Stomach (tissue), 19 donors: ENCODE measurements around the gene ZIK1. TPM values are rescaled to one million over a fixed set of nuclear protein-coding genes. Genes with fewer than 3 reads are reported as not detected.

Source experiments
- DNase-seq, 2 donors: peaks; one replicate each; pipeline versions ENCODE4 v3.0.0 to v3.0.0-alpha.2; 2013 to 2019
- H3K27ac ChIP-seq, 5 donors: fragments of 200-600 bp in 4 of 5; sonication (generic) in 4 of 5; one replicate each; pipeline ENCODE4 v1.5.1; 2013 to 2019; ENCODE audit warnings: mild to moderate bottlenecking in 1 of 5, moderate library complexity in 1 of 5
- H3K27me3 ChIP-seq, 3 donors: fragments of 200-600 bp; sonication (generic); one replicate each; pipeline ENCODE4 v1.5.1; 2017 to 2019; ENCODE audit warnings: mixed run types in 1 of 3
- H3K36me3 ChIP-seq, 4 donors: fragments of 200-600 bp; sonication (generic); 1 replicate in 3 of 4; 2 replicates in 1 of 4; pipeline ENCODE4 v1.5.1; 2016 to 2019
- H3K4me1 ChIP-seq, 4 donors: fragments of 200-600 bp; sonication (generic); one replicate each; pipeline ENCODE4 v1.5.1; 2016 to 2019
- H3K4me3 ChIP-seq, 4 donors: fragments of 200-600 bp; sonication (generic) in 3 of 4; one replicate each; pipeline ENCODE4 v1.5.1; 2016 to 2019; ENCODE audit warnings: mild to moderate bottlenecking in 1 of 4
- H3K9me3 ChIP-seq, 4 donors: fragments of 200-600 bp; sonication (generic); one replicate each; pipeline ENCODE4 v1.5.1; 2016 to 2019
- CTCF ChIP-seq, 7 experiments: fragments of 450-650 bp in 4 of 7; fragments of 200-600 bp in 3 of 7; sonication (generic) in 3 of 7; IDR thresholded peaks; one replicate each; pipeline ENCODE4 v1.5.1; 2016 to 2019; ENCODE audit warnings: antibody characterized with exemption in 7 of 7, control low read depth in 2 of 7, mild to moderate bottlenecking in 1 of 7
- EP300 ChIP-seq: sonication (generic); formaldehyde crosslinking; IDR thresholded peaks from one replicate; pipeline ENCODE4 v1.6.1; 2017; ENCODE audit warnings: antibody characterized with exemption
- POLR2A ChIP-seq, 4 donors: fragments of 450-650 bp; IDR thresholded peaks; one replicate each; pipeline ENCODE4 v1.6.1; 2016; ENCODE audit warnings: antibody characterized with exemption in 4 of 4, control low read depth in 2 of 4, mild to moderate bottlenecking in 1 of 4, moderate library complexity in 1 of 4
- POLR2AphosphoS5 ChIP-seq, 3 donors: sonication (generic); formaldehyde crosslinking; IDR thresholded peaks; one replicate each; pipeline ENCODE4 v1.6.1; 2016; ENCODE audit warnings: antibody characterized with exemption in 3 of 3
- WGBS, 5 donors: extraction: QIAGEN DNeasy Blood & Tissue Kit in 3 of 5; methylation state at CpG; one replicate each; pipeline versions ENCODE4 v1.1.5 to v1.1.7; 2013 to 2018; 5-methylcytosine and 5-hydroxymethylcytosine counted together
- intact Hi-C: fragments of 100-400 bp; cut with DNase I; formaldehyde crosslinking; loops from one replicate; pipeline ENCODE4 v1.15.1; 2023; ENCODE audit warnings: low total_unique reads
- long read RNA-seq, 10 donors: transcript quantifications; one replicate each; lab custom pipeline, GENCODE V29; 2026
- polyA plus RNA-seq, 3 donors: library from polyadenylated mRNA; stranded (reverse); fragments of 200-250 nt; gene quantifications; one replicate each; pipeline ENCODE4 v1.2.3, GENCODE V29; 2013
- total RNA-seq, 5 donors: library from RNA; depleted of rRNA; stranded (reverse); fragments of >200 nt; gene quantifications; one replicate each; pipeline versions ENCODE4 v1.1.0 to v1.2.3, GENCODE V29; 2014 to 2016
- donor health status: healthy with polysubstance abuse.
- donor health status: Bipolar disorder and iron deficiency.
- donor health status: healthy.

The ZIK1 gene
- total RNA-seq, result 10 to 100 TPM in 1 of 5 donors, under 1 TPM in 2, not detected in 2; 0.29 to 14.7 (median 0.89) TPM
- 1 to 10 TPM in 1 of 3 donors, under 1 TPM in 2; 0.62 to 1.3 (median 0.92) TPM for polyA plus RNA-seq
- long read RNA-seq, donor 1, full-length matches to known transcripts, result 2 of 2 reads
- long read RNA-seq, donor 1, partial matches to known transcripts, result 0 of 2 reads
- long read RNA-seq, donor 1, other reads (novel, unspliced or antisense), result 0 of 2 reads
- long read RNA-seq, donor 2, result 0 reads
- long read RNA-seq, donor 3, full-length matches to known transcripts, result 1 of 1 reads
- long read RNA-seq, donor 3, partial matches to known transcripts, result 0 of 1 reads
- long read RNA-seq, donor 3, other reads (novel, unspliced or antisense), result 0 of 1 reads
- long read RNA-seq, donor 4, result 0 reads
- long read RNA-seq, donor 5, full-length matches to known transcripts, result 2 of 2 reads
- long read RNA-seq, donor 5, partial matches to known transcripts, result 0 of 2 reads
- long read RNA-seq, donor 5, other reads (novel, unspliced or antisense), result 0 of 2 reads
- long read RNA-seq, donor 6, full-length matches to known transcripts, result 3 of 3 reads
- long read RNA-seq, donor 6, partial matches to known transcripts, result 0 of 3 reads
- long read RNA-seq, donor 6, other reads (novel, unspliced or antisense), result 0 of 3 reads
- long read RNA-seq, donor 7, partial matches to known transcripts, result 0 of 1 reads
- long read RNA-seq, donor 7, other reads (novel, unspliced or antisense), result 0 of 1 reads
- long read RNA-seq, donor 8, full-length matches to known transcripts, result 2 of 2 reads
- long read RNA-seq, donor 8, partial matches to known transcripts, result 0 of 2 reads
- long read RNA-seq, donor 8, other reads (novel, unspliced or antisense), result 0 of 2 reads
- long read RNA-seq, donor 9, partial matches to known transcripts, result 0 of 1 reads
- long read RNA-seq, donor 9, other reads (novel, unspliced or antisense), result 0 of 1 reads
- long read RNA-seq, donor 10, result 0 reads

GRCh38 chr19:57583521-57584416 is at the start of gene ZIK1:
Gene ZIK1, plus strand, starts transcription at chr19:57584145. Its CDS starts 212 bp downstream, at chr19:57584357.
- H3K27ac ChIP-seq, result peak within 1 kb of the TSS in 3 of 5 donors; percentile 36 to 51 (median 45)
- DNase-seq, result peak; percentile 75 to 98
- H3K4me1 ChIP-seq, result peaks cover 6 to 26% (median 22%) of the 10 kb centered on the region in 4 donors
- peaks cover 5 to 29% (median 16%) of the 10 kb centered on the region in 4 donors for H3K36me3 ChIP-seq
- intact Hi-C loops, result no loop called here
- no peak for TF ChIP-seq CTCF (IDR thresholded peaks at IDR 0.05)
- no peak for TF ChIP-seq EP300
- TF ChIP-seq POLR2A (IDR thresholded peaks at IDR 0.05), result no peak
- peak in 1 of 3 donors; percentile 40 for TF ChIP-seq POLR2AphosphoS5 (IDR thresholded peaks at IDR 0.05)
- WGBS, 5 donors, result 3 to 6% (median 3%) methylated on average over 51 to 76 of the region's 76 CpGs
- H3K4me3 ChIP-seq, result peak within 1 kb of the TSS; percentile 50 to 76 (median 65)
- H3K27me3 ChIP-seq, result peaks cover 0 to 9% (median 6%) of the 10 kb centered on the region in 3 donors
- H3K9me3 ChIP-seq, result peaks cover 4 to 77% (median 51%) of the 10 kb centered on the region in 4 donors

GRCh38 chr19:57537953-57538547 is 45.9 kb upstream of the ZIK1 start:
- Histone ChIP-seq H3K4me1 (no peaks in the 10 kb centered on the region), H3K36me3 (peaks cover 58 to 100% (median 97%) of the 10 kb centered on the region in 4 donors), H3K27me3 (no peaks in the 10 kb centered on the region), H3K9me3 (peaks cover 70 to 100% (median 100%) of the 10 kb centered on the region in 4 donors), H3K27ac (no peak overlapping the region), H3K4me3 (no peak overlapping the region)
- intact Hi-C loops, result no loop called here
- DNase-seq, result no peak
- WGBS, 5 donors, result 96 to 99% (median 98%) methylated on average over 7 of the region's 7 CpGs
- no peak for TF ChIP-seq CTCF (IDR thresholded peaks at IDR 0.05)
- TF ChIP-seq EP300, result no peak
- no peak for TF ChIP-seq POLR2AphosphoS5 (IDR thresholded peaks at IDR 0.05)
- no peak for TF ChIP-seq POLR2A (IDR thresholded peaks at IDR 0.05)

- Histone ChIP-seq H3K27me3 (no peaks in the 10 kb centered on the region), H3K36me3 (peaks cover 71 to 100% (median 100%) of the 10 kb centered on the region in 4 donors), H3K4me1 (no peaks in the 10 kb centered on the region), H3K27ac (no peak overlapping the region), H3K4me3 (no peak overlapping the region), H3K9me3 (peaks cover 71 to 100% (median 99%) of the 10 kb centered on the region in 4 donors)
- WGBS, 5 donors, result 93 to 100% (median 97%) methylated on average over 1 of the region's 1 CpG
- intact Hi-C loops, result no loop called here
- no peak for TF ChIP-seq POLR2AphosphoS5 (IDR thresholded peaks at IDR 0.05)
- TF ChIP-seq EP300, result no peak
- TF ChIP-seq CTCF (IDR thresholded peaks at IDR 0.05), result no peak
- TF ChIP-seq POLR2A (IDR thresholded peaks at IDR 0.05), result no peak
- no peak for DNase-seq
These were observed 37.4 kb upstream of the ZIK1 start for GRCh38 chr19:57546513-57546912.
